Measurements from ENCODE around the gene HNF4A.

Gene HNF4A

GRCh38 chr20:44428174-44429016 is 72.9 kb downstream of the HNF4A start:
- H3K4me3 ChIP-seq (ENCODE audit: low read length), result no peak overlapping the region
- DNase-seq (ENCODE audit: low read depth), result no peak
- TF ChIP-seq CTCF (conservative IDR thresholded peaks at IDR 0.05; ENCODE audit: low read length), result no peak

GRCh38 chr20:44429017-44429339 is 73.5 kb downstream of the HNF4A start:
- no peak for DNase-seq (ENCODE audit: low read depth)
- H3K4me3 ChIP-seq (ENCODE audit: low read length), result no peak overlapping the region
- no peak for TF ChIP-seq CTCF (conservative IDR thresholded peaks at IDR 0.05; ENCODE audit: low read length)

- no peak for TF ChIP-seq CTCF (conservative IDR thresholded peaks at IDR 0.05; ENCODE audit: low read length)
- no peak overlapping the region for H3K4me3 ChIP-seq (ENCODE audit: low read length)
- no peak for DNase-seq (ENCODE audit: low read depth)
Measured at GRCh38 chr20:44429419-44430269, 74.1 kb downstream of the HNF4A start.

GRCh38 chr20:44430270-44431065 is 75.0 kb downstream of the HNF4A start:
- TF ChIP-seq CTCF (conservative IDR thresholded peaks at IDR 0.05; ENCODE audit: low read length), result no peak
- DNase-seq (ENCODE audit: low read depth), result no peak
- no peak overlapping the region for H3K4me3 ChIP-seq (ENCODE audit: low read length)

GRCh38 chr20:44431118-44431501 is 75.6 kb downstream of the HNF4A start:
- DNase-seq (ENCODE audit: low read depth), result no peak

More at GRCh38 chr20:44431118-44431501, 75.6 kb downstream of the HNF4A start:
- no peak for TF ChIP-seq CTCF (conservative IDR thresholded peaks at IDR 0.05; ENCODE audit: low read length)
- no peak overlapping the region for H3K4me3 ChIP-seq (ENCODE audit: low read length)
